Femur (tissue), 1 donor: Measurements from ENCODE around the gene DCUN1D2.

Source experiments
- DNase-seq: peaks from one replicate; pipeline ENCODE4 v3.0.0-alpha.2; 2017

The DCUN1D2 gene

GRCh38 chr13:113518076-113518803 lies 27.7 kb upstream of the DCUN1D2 start:
- no peak for DNase-seq

DNA sequence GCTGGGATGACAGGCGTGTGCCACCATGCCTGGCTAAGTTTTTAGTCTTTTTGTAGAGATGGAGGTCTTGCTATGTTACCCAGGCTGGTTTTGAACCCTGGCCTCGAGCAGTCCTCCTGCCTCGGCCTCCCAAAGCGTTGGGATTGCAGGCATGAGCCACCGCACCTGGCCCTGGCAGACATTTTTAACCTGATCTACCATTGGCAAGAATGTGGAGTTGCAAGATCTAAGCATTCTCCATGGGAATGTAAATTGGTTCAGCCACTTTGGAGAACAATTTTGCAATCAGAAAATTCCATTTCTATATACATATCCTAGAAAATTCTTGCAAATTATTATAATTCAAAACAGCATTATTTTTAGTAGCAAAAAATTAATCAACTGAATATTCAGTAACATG lies 24.3 kb upstream of the DCUN1D2 start:
- no peak for DNase-seq

DNA sequence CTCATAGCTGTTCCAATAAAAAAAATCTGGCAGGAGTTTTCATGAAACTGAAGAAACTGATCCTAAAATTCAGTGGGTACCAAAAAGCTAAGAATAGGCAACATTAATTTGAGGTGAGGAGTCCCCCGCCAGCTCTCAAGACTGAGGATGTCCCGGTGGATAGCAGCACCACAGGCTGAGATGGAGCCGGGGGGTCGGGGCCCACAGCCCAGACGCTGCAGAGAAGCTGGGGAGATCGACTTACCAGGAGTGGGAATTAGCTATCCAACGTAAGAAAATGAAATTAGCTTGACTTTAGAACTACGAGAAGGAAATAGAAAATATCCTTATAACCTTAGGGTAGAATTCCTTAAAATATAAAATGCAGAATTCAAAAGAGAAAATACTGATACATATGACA lies 23.2 kb upstream of the DCUN1D2 start:
- DNase-seq = no peak

GRCh38 chr13:113511361-113511760 lies 20.9 kb upstream of the DCUN1D2 start:
- DNase-seq = no peak

DNA sequence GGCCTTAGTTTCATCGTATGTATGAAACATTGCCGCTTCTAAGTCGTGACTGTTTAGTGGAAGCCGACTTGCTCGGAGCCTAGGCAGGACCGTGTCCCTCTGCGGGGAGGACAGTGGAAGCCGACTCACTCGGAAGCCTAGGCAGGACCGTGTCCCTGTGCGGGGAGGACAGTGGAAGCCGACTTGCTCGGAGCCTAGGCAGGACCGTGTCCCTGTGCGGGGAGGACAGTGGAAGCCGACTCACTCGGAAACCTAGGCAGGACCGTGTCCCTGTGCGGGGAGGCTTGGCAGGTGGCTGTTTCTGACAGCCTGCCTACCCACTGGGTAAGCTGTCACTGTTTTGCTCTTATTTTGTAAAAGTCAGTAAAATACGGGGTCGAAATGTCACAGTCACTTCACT lies 20.4 kb upstream of the DCUN1D2 start:
- no peak for DNase-seq

DNA sequence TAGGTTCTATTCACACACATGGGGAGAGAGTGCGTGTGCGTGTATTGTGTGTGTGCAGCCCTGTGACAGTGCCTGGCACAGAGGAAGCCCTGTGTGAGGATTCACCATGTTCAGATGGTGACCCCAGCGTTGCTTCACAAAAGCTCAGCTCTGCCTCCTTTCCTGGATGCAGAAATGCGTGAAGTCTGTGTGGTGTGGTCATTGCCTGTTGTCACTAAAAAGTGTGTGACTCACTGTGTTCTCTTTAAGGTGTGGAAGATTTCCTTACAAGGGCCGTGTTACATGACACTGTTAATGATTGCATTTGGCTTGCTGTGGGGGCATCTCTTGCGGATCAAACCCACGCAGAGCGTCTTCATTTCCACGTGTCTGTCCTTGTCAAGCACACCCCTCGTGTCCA lies 19.5 kb upstream of the DCUN1D2 start:
- DNase-seq = no peak

DNA sequence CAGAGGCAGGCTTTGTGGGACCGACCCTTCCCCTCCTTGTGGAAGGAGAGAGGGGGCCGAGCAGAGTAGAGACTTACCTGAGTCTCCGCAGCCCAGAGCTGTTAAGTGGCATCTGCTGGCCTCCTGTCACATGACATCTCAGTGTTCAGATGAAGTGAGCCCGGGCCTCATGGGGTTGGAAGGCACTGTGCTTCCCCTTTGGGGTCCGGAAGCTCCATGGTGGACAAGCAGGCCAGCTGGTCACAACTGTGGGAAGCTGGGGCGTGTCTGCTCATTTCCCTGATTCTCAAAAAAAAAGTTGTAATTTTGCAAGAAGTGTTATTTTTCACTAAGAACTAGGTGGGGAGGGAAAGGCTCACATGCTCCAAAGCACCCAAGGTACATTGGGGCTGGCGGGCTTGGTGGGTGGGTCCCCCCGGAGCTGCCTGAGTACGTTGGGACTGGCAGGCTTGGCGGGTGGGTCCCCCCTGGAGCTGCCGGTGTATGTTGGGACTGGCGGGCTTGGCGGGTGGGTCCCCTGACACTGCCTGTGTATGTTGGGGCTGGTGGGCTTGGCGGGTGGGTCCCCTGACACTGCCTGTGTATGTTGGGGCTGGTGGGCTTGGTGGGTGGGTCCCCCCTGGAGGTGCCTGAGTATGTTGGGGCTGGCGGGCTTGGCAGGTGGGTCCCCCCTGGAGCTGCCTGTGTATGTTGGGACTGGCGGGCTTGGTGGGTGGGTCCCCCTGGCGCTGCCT lies 18.2 kb upstream of the DCUN1D2 start:
- no peak for DNase-seq

DNA sequence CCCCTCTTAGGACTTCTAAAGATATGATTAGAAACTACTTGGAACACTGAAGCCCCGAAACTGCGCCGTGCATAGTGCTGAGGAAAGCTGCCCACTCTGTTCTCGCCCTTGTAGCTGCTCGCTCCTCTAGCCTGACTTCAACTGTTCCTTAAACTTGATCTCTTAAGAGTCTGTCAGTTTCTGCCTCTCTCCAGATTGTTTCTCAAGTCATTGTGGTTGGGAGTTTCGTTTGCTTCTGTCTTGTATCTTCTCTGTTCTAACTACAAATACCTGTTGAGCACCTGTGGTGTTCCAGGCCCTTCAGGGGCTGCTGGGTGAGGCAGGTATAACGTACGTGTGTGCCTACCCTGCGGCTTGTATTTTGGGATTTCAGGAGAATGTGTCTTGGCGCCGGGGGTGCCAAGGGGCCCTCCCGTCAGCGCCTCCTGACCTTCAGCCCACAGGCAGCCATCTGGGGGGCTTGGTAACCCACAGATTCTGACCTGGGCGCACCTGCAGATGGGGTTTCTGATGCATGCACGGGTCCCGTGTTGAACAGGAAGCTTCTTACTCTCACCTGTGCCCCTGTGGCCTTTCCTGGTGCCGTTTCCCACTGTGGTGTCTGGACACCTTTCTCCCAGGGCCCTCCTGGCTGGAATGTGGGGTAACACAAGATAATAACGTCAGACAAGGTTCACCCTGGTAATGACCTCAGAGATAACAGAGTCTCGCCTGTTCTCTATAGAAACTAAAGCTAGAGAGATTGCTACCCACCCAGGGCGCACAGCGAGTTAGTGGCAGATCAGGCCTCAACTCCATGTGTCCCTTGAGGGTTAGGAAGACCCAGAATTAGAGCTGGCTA lies 17.2 kb upstream of the DCUN1D2 start:
- DNase-seq = no peak

GRCh38 chr13:113506871-113507388 lies 16.4 kb upstream of the DCUN1D2 start:
- no peak for DNase-seq

DNA sequence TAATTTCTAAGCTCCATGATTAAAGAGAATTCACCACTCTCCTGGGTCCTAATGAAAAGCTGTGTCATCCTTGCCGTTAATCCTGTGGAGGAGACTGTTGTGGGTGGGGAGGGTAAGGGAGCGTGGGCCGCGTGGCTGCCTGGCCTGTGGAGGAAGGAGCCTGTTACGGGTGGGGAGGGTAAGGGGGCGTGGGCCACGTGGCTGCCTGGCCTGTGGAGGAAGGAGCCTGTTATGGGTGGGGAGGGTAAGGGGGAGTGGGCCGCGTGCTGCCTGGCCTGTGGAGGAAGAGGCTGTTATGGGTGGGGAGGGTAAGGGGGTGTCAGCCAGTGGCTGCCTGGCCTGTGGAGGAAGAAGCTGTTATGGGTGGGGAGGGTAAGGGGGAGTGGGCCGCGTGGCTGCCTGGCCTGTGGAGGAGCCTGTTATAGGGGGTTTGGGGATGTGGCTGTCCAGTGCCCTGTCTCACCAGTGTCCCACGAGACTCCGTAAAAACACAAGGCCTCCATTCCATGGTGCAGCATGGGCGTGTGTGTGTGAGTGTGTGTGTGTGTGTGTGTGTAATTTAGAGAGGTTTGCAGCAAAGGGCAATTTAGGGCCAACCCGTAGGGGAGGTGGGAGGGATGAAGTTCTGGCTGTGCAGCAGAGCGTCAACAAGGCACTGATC lies 15.6 kb upstream of the DCUN1D2 start:
- no peak for DNase-seq

GRCh38 chr13:113502686-113503085 lies 12.2 kb upstream of the DCUN1D2 start:
- no peak for DNase-seq

GRCh38 chr13:113500530-113501265 lies 10.2 kb upstream of the DCUN1D2 start:
- no peak for DNase-seq

DNA sequence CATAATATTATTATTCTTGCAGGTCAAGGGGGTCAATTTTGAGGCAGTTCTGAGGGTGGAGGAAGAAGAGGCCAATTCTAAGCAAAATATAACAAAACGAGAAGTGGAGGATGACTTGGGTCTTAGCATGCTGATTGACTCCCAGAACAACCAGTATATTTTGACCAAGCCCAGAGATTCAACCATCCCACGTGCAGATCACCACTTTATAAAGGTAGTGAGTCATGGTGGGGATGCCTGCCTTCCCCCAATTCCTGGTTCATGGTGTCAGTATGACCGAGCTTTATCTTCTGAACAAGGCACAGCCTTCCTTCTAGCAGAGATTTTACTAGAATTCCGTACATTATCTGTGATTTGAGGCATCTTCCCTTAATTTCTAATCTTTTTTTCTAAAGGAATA lies 9.4 kb upstream of the DCUN1D2 start:
- DNase-seq = no peak

- no peak for DNase-seq
Observed at GRCh38 chr13:113498905-113499304, 8.4 kb upstream of the DCUN1D2 start.

GRCh38 chr13:113497217-113497616 lies 6.7 kb upstream of the DCUN1D2 start:
- DNase-seq = no peak

GRCh38 chr13:113495494-113496210 lies 5.1 kb upstream of the DCUN1D2 start:
- no peak for DNase-seq

DNA sequence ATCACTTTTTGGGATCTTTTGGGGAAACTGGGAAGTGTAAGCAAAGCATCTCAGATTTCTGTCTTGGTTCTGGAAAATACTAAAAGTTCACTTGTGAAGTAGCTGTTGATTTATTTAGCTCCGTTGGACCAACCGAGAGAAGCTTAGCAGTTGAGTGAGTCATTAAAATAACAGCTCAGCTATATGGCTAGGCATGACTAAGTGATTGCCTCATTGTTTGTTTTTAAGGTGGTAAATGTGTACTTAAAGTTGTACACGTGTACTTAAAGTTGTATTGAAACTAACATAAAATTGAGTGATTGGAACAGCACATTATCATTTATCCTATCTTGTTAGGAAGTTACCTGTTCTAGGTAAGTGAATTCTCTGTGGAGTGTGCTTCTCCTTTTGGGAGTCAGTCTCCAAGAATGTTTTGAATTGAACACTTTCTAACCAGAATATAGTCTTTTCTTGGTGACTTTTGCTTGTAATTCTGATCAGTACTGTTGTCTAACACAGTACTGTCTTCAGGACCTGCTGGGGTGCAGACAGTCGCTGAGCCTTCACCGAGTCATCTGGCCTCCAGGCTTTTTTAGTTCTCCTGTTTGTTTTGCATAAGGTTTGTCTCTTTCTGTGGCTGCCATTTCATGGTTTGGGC lies 2.9 kb upstream of the DCUN1D2 start:
- DNase-seq = no peak

- no peak for DNase-seq
Observed at GRCh38 chr13:113491982-113492381, 1.5 kb upstream of the DCUN1D2 start.

- peak; percentile 54 for DNase-seq
Observed at GRCh38 chr13:113491418-113491883, 940 bp upstream of the DCUN1D2 start.
